NCI-H446 (cell line): ENCODE results near the gene ZFPM1.

Source experiments
- DNase-seq, 2 experiments: peaks; one replicate each; lab custom pipeline; 2025; lab: John Stamatoyannopoulos, UW

The ZFPM1 gene

DNA sequence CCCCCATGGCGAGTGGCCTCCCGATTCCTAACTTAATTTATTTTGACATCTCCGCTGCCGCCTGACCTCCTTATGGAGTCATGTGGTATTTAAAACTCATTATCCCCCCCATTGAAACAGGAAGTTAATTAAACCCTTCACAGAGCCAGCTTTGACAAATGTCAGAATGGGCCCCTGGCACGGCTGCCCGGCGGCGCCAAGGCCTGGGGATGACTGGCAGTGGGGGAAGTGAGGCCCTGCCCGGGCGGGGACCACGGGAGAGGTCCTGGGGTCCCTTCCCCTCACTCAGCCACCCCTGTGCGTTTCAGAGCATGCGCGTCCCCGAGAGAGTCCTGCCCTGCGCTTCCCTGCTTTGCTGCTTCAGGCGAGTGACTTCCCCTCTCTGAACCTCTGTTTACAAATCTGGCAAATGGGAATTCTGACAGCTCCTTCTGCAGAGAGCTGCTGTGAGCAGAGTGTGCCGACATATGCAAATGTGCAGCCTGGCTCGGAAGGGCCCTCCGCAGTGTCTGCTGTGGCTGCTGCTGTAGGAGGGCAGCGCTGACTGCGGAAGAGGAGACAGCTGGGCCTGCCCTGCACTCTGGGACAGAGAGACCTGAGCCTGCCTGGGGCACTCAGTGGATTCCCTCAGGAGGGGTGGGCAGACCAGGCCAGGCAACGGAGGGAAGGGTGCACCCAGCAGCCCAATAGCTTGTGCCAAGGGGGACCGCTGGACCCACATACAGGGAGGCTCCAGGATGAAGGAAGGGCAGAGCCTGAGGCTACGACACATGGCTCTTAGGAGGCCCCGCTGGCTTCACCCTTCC, 4.4 kb upstream of the ZFPM1 start:
- DNase-seq: no peak

DNA sequence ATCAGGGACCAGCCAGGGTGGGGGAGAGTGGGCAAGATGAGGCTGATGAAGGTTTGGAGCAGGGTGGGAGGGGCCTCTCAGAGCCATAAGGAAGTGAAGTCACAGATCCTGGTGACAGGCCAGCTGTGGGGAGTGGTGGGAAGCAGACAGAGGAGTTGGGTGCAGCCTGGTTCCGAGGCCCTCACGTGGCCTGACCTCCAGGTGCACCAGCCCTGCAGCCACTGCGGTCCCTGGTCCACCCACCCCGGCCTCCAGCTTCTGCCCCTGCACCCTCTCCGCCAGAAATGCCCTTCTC, 3.9 kb upstream of the ZFPM1 start:
- no peak for DNase-seq

- DNase-seq: no peak
These were observed 1.2 kb upstream of the ZFPM1 start for GRCh38 chr16:88451586-88452481.

- DNase-seq: peak; percentile 37 to 75
These were observed 431 bp upstream of the ZFPM1 start for GRCh38 chr16:88452482-88453216.

DNA sequence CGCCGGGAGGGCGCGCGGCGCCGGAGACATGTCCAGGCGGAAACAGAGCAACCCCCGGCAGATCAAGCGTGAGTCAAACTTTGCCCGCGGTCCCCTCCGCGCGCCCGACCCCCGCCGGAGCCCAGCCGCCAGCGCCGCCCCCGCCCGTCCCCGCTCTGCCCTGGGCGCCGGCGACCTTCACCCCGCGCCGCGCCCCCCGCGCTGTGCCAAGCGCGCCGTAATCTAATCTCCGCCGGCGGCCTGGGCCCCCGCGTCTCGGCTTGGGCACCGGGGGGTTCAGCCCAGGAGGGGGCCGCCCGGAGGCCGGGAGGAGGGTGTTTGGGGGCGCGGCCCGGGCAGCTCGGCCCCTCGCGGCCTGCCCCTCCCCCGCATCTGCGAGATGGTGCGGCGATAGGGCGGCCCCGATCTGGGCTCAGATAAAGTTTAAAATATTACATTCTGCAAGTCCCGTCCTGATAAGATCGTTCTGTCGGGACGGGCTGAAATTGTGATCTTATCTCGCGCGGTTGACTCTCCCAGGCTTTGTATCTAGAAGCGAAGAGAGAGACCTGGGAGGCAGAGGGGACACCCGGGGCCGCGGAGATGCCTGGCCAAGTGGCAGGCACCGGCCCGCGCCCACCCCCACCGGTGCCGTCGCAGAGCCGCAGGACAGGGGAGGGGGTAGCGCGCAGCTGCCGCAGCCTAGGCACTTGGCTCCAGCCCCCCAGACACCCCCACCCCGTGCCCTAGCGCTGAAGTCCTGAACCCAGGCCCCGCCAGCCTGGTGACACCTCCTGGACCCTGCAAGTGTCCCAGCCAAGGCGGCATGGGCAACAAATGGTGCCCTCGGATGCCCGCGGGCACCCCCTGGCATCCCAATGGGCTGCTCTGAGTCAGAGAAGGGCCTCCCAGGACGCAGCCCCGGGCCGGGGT, 787 bp downstream of the ZFPM1 start:
- DNase-seq: no peak

- DNase-seq: no peak
These were observed 1.5 kb downstream of the ZFPM1 start for GRCh38 chr16:88454523-88454947.

- no peak for DNase-seq
These were observed 2.7 kb downstream of the ZFPM1 start for GRCh38 chr16:88455610-88456355.

DNA sequence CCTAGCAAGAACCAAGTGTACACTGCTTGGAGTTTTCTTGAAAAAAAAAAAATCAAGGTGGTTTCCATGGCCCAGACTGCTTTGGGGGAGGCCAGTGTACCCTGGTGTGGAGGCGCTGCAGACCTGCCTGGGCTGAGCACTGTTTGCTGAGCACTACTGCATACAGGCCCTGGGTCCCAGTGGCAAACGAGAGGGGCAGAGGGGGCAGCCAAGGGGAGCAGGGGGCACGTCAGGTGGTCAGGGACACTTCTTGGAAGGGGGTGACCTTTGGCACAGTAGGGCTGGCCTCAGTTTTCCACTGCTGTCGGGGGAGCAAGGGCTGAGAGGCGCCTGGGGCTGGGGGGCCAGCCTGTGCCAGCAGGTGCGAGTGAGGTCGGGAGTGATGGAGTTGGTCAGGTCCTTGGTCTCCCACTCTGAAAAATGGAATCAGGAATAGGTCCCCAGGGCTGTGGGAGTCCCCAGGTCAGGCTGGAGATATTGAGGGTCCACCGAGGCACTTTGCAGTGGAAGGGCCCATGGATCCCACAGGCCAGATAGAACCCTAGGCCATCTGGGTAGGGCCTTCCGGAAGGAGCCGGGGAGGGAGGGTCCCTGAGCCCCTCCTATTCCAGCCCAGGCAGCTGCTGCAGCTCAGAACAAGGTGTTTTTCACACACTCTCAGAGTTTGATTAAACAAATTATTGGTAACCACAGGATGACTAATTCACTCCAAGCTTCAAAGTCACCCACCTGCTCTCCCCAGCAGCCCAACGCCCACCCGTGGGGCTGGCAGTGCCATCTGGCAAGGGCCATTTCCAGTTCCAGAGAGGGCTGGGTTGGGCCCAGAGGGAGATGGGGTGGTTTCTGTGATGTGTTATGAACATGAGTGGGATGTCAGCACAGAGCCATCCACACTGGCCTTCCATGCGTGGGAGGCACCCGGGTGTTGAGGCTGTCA, 3.5 kb downstream of the ZFPM1 start:
- DNase-seq: no peak

- DNase-seq: no peak
These were observed 5.1 kb downstream of the ZFPM1 start for GRCh38 chr16:88458039-88458772.

DNA sequence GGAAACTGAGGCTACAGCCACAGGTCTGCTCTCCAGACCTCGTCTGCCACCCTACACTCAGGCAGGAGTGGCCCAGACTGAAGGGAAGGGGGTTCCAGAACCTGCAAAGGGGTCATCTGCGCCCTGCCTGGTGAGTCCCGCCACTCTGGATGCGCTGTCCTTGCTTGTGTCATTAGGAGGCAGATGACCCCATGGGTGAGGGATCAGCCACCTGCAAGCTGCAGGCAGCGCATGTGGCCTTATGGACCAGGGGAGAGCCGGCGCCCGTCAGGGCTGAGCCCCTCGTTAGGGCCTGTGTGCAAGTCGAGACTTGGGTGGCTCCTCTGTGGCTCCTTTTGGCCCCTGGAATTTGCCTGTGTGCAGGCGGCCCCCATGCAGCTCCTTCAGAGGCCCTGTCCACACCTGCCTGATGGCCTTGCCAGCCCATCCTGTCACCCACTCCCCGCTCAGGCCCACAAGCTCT, 5.7 kb downstream of the ZFPM1 start:
- DNase-seq: no peak

DNA sequence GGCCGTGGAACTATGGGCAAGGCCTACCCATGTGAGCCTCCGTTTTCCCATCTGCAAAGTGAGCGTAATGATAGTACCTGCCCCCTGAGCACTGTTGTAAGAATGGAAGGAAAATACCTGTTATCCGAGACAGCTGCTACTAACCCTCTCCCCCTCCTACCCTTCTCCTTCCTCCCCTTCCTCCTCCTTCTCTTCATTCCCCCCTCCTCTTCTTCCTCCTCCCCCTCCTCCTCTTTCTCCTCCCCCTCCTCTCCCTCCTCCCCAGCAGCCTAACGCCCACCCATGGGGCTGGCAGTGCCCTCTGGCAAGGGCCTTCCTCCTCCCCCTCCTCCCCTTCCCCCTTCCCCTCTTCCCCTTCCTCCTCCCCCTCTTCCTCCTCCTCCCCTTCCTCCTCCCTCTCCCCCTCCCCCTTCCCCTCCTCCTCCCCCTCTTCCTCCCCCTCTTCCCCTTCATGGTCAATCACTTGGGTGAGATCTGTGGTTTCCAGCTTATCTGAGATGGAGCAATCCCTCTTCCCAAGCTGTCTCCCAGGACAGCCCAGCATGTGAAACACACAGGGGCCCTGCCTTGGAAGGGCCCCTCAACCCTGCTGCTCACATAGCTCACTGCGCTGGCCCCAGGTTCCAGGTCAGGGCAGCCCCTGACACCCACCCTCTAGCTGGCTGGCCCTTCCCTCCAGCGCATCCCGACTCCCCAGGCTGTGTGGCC, 6.4 kb downstream of the ZFPM1 start:
- no peak for DNase-seq

- no peak for DNase-seq
These were observed 7.6 kb downstream of the ZFPM1 start for GRCh38 chr16:88460496-88461330.

GRCh38 chr16:88461331-88462269, 8.5 kb downstream of the ZFPM1 start:
- DNase-seq: no peak

DNA sequence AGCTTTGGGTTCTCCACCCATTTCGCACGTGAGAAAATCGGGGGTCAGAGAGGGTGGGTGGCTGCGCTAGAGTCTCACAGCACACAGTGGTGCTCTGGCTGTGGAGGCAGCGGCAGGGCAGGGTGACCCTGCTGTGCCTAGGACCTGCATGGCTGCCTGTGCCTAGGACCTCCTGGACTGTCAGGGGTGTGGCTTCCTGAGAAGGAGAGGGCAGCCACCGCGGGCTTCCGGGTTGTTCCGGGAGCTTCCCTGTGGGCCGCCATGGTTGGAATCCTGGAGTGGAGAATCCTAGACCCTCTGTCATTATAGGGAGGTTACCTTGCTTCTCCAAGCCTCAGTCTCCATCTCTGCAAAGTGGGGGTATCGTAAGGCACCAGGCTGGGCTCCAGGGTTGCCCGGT, 9.3 kb downstream of the ZFPM1 start:
- no peak for DNase-seq

DNA sequence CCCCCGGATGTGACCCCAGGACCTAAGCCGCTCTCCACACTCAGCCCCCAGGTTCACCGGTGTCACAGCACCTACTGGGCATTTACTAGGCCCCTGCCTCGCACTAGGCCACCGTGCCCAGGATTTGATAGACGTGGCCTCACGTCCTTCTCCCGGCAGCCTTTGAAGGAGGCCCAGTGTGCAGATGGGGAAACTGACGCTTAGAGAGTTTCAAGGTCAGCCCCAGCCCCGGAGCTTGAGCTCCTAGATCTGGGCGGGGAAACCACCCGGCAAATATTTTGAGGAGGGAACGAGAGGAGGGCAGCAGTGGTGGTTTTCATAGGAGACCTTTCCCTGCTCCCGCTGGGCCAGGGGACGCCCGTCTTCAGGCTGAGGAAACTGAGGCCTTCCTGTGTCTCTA, 10.3 kb downstream of the ZFPM1 start:
- no peak for DNase-seq
